GM23338 (cell line): Measurements from ENCODE around the gene RAC3.
A peak's percentile ranks its signal among the peaks of the same experiment; 100 is the strongest.

ENCODE experiments used
- EZH2 ChIP-seq: fragments of 200-600 bp; sonication (generic); IDR thresholded peaks from one replicate; pipeline ENCODE4 v1.8.0; 2017; ENCODE audit warnings: antibody characterized with exemption, mild to moderate bottlenecking, low read depth; ENCODE audit not compliant: unreplicated experiment
- EZH2phosphoT487 ChIP-seq: fragments of 200-600 bp; sonication (generic); IDR thresholded peaks from one replicate; pipeline ENCODE4 v1.8.1; 2018; ENCODE audit warnings: antibody characterized with exemption; ENCODE audit not compliant: unreplicated experiment
- NANOG ChIP-seq: IDR thresholded peaks from 2 replicates; pipeline ENCODE4 v1.6.1; 2016; ENCODE audit warnings: antibody characterized with exemption, borderline replicate concordance
- POLR2AphosphoS5 ChIP-seq: IDR thresholded peaks from 2 replicates; pipeline ENCODE4 v1.6.1; 2016; ENCODE audit warnings: antibody characterized with exemption, low read depth
- ZNF331 ChIP-seq: fragments of 250-450 bp; sonication (Bioruptor Pico); IDR thresholded peaks from 2 replicates; pipeline ENCODE4 v1.5.0; 2020; ENCODE audit warnings: low read depth, mild to moderate bottlenecking, moderate library complexity
- TF ChIP-seq, protein P1 (sequence below), 2 experiments: fragments of 200-600 bp in 1 of 2; sonication (generic) in 1 of 2; conservative IDR thresholded peaks; 2 replicates each; pipeline versions ENCODE4 v1.5.1 to v1.6.1; 2016 to 2017; ENCODE audit warnings: antibody characterized with exemption in 2 of 2, low read depth in 2 of 2, mild to moderate bottlenecking in 2 of 2, moderate library complexity in 1 of 2
- TF ChIP-seq, protein P2 (sequence below): IDR thresholded peaks from one replicate; pipeline ENCODE4 v1.6.1; 2018; ENCODE audit warnings: antibody characterized with exemption; ENCODE audit not compliant: unreplicated experiment

- TF ChIP-seq ZNF331 (CRISPR knock-in tag) (no peak), EZH2 (no peak), POLR2AphosphoS5 (0 out of 2 replicates have a peak, but pooled peaks have one; percentile 7), EZH2phosphoT487 (no peak), NANOG (no peak)
- TF ChIP-seq, protein P1, sequence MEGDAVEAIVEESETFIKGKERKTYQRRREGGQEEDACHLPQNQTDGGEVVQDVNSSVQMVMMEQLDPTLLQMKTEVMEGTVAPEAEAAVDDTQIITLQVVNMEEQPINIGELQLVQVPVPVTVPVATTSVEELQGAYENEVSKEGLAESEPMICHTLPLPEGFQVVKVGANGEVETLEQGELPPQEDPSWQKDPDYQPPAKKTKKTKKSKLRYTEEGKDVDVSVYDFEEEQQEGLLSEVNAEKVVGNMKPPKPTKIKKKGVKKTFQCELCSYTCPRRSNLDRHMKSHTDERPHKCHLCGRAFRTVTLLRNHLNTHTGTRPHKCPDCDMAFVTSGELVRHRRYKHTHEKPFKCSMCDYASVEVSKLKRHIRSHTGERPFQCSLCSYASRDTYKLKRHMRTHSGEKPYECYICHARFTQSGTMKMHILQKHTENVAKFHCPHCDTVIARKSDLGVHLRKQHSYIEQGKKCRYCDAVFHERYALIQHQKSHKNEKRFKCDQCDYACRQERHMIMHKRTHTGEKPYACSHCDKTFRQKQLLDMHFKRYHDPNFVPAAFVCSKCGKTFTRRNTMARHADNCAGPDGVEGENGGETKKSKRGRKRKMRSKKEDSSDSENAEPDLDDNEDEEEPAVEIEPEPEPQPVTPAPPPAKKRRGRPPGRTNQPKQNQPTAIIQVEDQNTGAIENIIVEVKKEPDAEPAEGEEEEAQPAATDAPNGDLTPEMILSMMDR (conservative IDR thresholded peaks at IDR 0.05; ENCODE audit: low read depth in 2 of 2): no peak
- TF ChIP-seq, protein P2, sequence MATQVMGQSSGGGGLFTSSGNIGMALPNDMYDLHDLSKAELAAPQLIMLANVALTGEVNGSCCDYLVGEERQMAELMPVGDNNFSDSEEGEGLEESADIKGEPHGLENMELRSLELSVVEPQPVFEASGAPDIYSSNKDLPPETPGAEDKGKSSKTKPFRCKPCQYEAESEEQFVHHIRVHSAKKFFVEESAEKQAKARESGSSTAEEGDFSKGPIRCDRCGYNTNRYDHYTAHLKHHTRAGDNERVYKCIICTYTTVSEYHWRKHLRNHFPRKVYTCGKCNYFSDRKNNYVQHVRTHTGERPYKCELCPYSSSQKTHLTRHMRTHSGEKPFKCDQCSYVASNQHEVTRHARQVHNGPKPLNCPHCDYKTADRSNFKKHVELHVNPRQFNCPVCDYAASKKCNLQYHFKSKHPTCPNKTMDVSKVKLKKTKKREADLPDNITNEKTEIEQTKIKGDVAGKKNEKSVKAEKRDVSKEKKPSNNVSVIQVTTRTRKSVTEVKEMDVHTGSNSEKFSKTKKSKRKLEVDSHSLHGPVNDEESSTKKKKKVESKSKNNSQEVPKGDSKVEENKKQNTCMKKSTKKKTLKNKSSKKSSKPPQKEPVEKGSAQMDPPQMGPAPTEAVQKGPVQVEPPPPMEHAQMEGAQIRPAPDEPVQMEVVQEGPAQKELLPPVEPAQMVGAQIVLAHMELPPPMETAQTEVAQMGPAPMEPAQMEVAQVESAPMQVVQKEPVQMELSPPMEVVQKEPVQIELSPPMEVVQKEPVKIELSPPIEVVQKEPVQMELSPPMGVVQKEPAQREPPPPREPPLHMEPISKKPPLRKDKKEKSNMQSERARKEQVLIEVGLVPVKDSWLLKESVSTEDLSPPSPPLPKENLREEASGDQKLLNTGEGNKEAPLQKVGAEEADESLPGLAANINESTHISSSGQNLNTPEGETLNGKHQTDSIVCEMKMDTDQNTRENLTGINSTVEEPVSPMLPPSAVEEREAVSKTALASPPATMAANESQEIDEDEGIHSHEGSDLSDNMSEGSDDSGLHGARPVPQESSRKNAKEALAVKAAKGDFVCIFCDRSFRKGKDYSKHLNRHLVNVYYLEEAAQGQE: no peak
Measured at GRCh38 chr17:82076785-82077591, 45.5 kb downstream of the RAC3 start.
